HepG2 (cell line): ENCODE results near the gene SUPT4H1. TPM values are rescaled to one million over a fixed set of nuclear protein-coding genes. Genes with fewer than 3 reads are reported as not detected.
A peak's percentile ranks its signal among the peaks of the same experiment; 100 is the strongest.

Experiments
- DPF2 ChIP-seq: sonication (generic); formaldehyde crosslinking; IDR thresholded peaks from 2 replicates; pipeline ENCODE4 v1.4.0; 2020; ENCODE audit warnings: mild to moderate bottlenecking, low read depth, missing genetic modification reagents, borderline replicate concordance
- EP300 ChIP-seq, 3 experiments: sonication (generic) in 1 of 3; formaldehyde crosslinking in 1 of 3; IDR thresholded peaks; 2 replicates each; pipeline versions ENCODE4 v1.5.1 to v1.6.1; 2011 to 2020; ENCODE audit warnings: low read depth in 2 of 3, low read length in 2 of 3, borderline replicate concordance in 1 of 3, improper control_type of control experiment in 1 of 3, mild to moderate bottlenecking in 1 of 3, missing genetic modification reagents in 1 of 3, moderate library complexity in 1 of 3
- GLI4 ChIP-seq: sonication (generic); formaldehyde crosslinking; IDR thresholded peaks from 2 replicates; pipeline ENCODE4 v1.5.1; 2020; ENCODE audit warnings: missing genetic modification reagents, mild to moderate bottlenecking, moderate library complexity, borderline replicate concordance
- HNF4A ChIP-seq: sonication (generic); formaldehyde crosslinking; IDR thresholded peaks from 2 replicates; pipeline ENCODE4 v1.4.0; 2020; ENCODE audit warnings: missing genetic modification reagents
- HOXD1 ChIP-seq: sonication (generic); formaldehyde crosslinking; IDR thresholded peaks from 2 replicates; pipeline ENCODE4 v1.5.0; 2020; ENCODE audit warnings: missing genetic modification reagents
- RBM22 ChIP-seq: fragments of 200-400 bp; formaldehyde crosslinking; optimal IDR thresholded peaks from 2 replicates; pipeline ENCODE3; 2017; ENCODE audit warnings: mild to moderate bottlenecking, low read length, moderate library complexity
- RCOR2 ChIP-seq: IDR thresholded peaks from 2 replicates; pipeline ENCODE4 v1.6.1; 2016; ENCODE audit warnings: missing biosample characterization, missing genetic modification reagents
- REL ChIP-seq: sonication (generic); formaldehyde crosslinking; conservative IDR thresholded peaks from 2 replicates; pipeline ENCODE4 v1.8.0; 2022; ENCODE audit warnings: mild to moderate bottlenecking, missing genetic modification reagents, moderate library complexity
- REXO4 ChIP-seq: sonication (generic); formaldehyde crosslinking; IDR thresholded peaks from 2 replicates; pipeline ENCODE4 v1.8.0; 2022; ENCODE audit warnings: missing genetic modification reagents, mild to moderate bottlenecking, borderline replicate concordance
- SAP130 ChIP-seq: IDR thresholded peaks from 2 replicates; pipeline ENCODE4 v1.6.1; 2016; ENCODE audit warnings: low read depth
- SCMH1 ChIP-seq: sonication (generic); formaldehyde crosslinking; IDR thresholded peaks from 2 replicates; pipeline ENCODE4 v1.9.0; 2021; ENCODE audit warnings: missing genetic modification reagents, mild to moderate bottlenecking, borderline replicate concordance
- SOX5 ChIP-seq: IDR thresholded peaks from 2 replicates; pipeline ENCODE4 v1.6.1; 2016; ENCODE audit warnings: borderline replicate concordance
- STAT6 ChIP-seq: sonication (generic); formaldehyde crosslinking; IDR thresholded peaks from 2 replicates; pipeline ENCODE4 v1.4.0; 2020; ENCODE audit warnings: missing genetic modification reagents, mild to moderate bottlenecking, borderline replicate concordance
- ZNF121 ChIP-seq: sonication (generic); formaldehyde crosslinking; IDR thresholded peaks from 2 replicates; pipeline ENCODE4 v1.5.0; 2020; ENCODE audit warnings: mild to moderate bottlenecking, missing genetic modification reagents
- ZNF609 ChIP-seq: sonication (generic); formaldehyde crosslinking; IDR thresholded peaks from 2 replicates; pipeline ENCODE4 v1.4.0; 2020; ENCODE audit warnings: mild to moderate bottlenecking, missing genetic modification reagents, borderline replicate concordance
- ZNF687 ChIP-seq: sonication (generic); formaldehyde crosslinking; IDR thresholded peaks from 2 replicates; pipeline ENCODE4 v1.5.1; 2020; ENCODE audit warnings: mild to moderate bottlenecking, missing genetic modification reagents, moderate library complexity
- polyA plus RNA-seq, 8 experiments: library from polyadenylated mRNA; depleted of rRNA in 3 of 8; stranded (reverse) in 7 of 8; unstranded in 1 of 8; fragments of >200 nt; fragmentation: Illumina TruSeq in 4 of 8; extraction: Trizol in 4 of 8; gene quantifications; 2 replicates each; pipeline versions ENCODE4 v1.2.1 to v1.2.3, GENCODE V29; 2011 to 2016; ENCODE audit warnings: low read depth in 4 of 8, missing spikeins in 1 of 8, mixed read lengths in 1 of 8; ENCODE audit not compliant: insufficient read depth in 1 of 8
- total RNA-seq, 5 experiments: library from RNA; depleted of rRNA; stranded (reverse); fragments of >200 nt; fragmentation: Illumina TruSeq; extraction: Trizol; gene quantifications; 2 replicates each; pipeline ENCODE4 v1.2.3, GENCODE V29; 2016; ENCODE audit warnings: low read depth in 1 of 5

Gene SUPT4H1
- total and polyA plus RNA-seq, 2 of the 13 experiments (the other 11 are each of a cell fraction or from before 2014, with no cell fraction given): 155 to 244 TPM

GRCh38 chr17:58365185-58365979 is 13.4 kb upstream of the SUPT4H1 start (continued):
- TF ChIP-seq REL (CRISPR knock-in tag) (no peak), DPF2 (no peak), EP300 (IDR thresholded peaks at IDR 0.05; ENCODE audit: low read depth in 2 of 2, low read length in 2 of 2) (peak in 1 of 2 experiments; percentile 64; a peak in 1 of 4 replicates), EP300 (CRISPR knock-in tag; IDR thresholded peaks at IDR 0.05; ENCODE audit: borderline replicate concordance) (no peak), SCMH1 (CRISPR knock-in tag) (no peak), ZNF609 (no peak), ZNF687 (CRISPR knock-in tag) (no peak), STAT6 (CRISPR knock-in tag) (0 out of 2 replicates have a peak, but pooled peaks have one; percentile 29), HNF4A (peak; percentile 32; the same call in 1 of the 2 replicates), RCOR2 (peak; percentile 46; the same call in 1 of the 2 replicates), RBM22 (no peak), SOX5 (CRISPR knock-in tag) (peak; percentile 37; the same call in 1 of the 2 replicates), REXO4 (no peak), ZNF121 (CRISPR knock-in tag) (no peak), HOXD1 (CRISPR knock-in tag) (no peak), SAP130 (CRISPR knock-in tag) (peak; percentile 0; the same call in 1 of the 2 replicates), GLI4 (CRISPR knock-in tag) (no peak)
